ENCODE measurements around the gene LAMB3.

GRCh38 chr1:209601809-209602657 lies 50.2 kb downstream of the LAMB3 start:
- TF ChIP-seq POLR2A (IDR thresholded peaks at IDR 0.05) (no peak), CTCF (IDR thresholded peaks at IDR 0.05) (peak in 2 of 3 experiments; percentile 47 to 49)

Data from testis (tissue), 2 donors.